Measurements from ENCODE around the gene B3GALT5. TPM values are rescaled to one million over a fixed set of nuclear protein-coding genes. Genes with fewer than 3 reads are reported as not detected.

Gene B3GALT5
- total and polyA plus RNA-seq, 2 of the 4 experiments (the other 2 are of a cell fraction) = 0.05 to 0.18 TPM

- Histone ChIP-seq H2AK9ac (replicated peaks; ENCODE audit: low read depth, low read length, poor library complexity) (no peak overlapping the region), H3K27me3 (ENCODE audit: control insufficient read depth, insufficient read depth, low read length) (peaks cover 38% of the 10 kb centered on the region), H2AFZ (replicated peaks; ENCODE audit: low read length, poor library complexity) (no peak overlapping the region), H3K79me1 (ENCODE audit: low read depth in 1 of 2, low read length in 2 of 2) (no peaks in the 10 kb centered on the region), H3K9me3 (ENCODE audit: control insufficient read depth, insufficient read depth, low read length) (no peaks in the 10 kb centered on the region), H3K18ac (ENCODE audit: low read depth, low read length) (no peak overlapping the region), H2BK15ac (ENCODE audit: low read depth, low read length) (no peak overlapping the region), H3K56ac (ENCODE audit: extremely low read depth, insufficient read depth, low read length) (no peak overlapping the region), H3K4me1 (ENCODE audit: control insufficient read depth, insufficient read depth, low read length) (no peaks in the 10 kb centered on the region), H3K9ac (ENCODE audit: low read depth, low read length) (no peak overlapping the region), H4K8ac (ENCODE audit: low read depth in 2 of 2, low read length in 2 of 2) (no peak overlapping the region), H3K27ac (ENCODE audit: insufficient read depth, low read length) (no peak overlapping the region), H3K9me1 (ENCODE audit: insufficient read depth, low read length) (no peaks in the 10 kb centered on the region), H4K91ac (ENCODE audit: insufficient read depth, low read depth, low read length) (no peak overlapping the region), H3K14ac (replicated peaks; ENCODE audit: low read depth, low read length) (no peak overlapping the region), H3K36me3 (ENCODE audit: control insufficient read depth, insufficient read depth, low read length) (no peaks in the 10 kb centered on the region), H3K4me2 (ENCODE audit: low read depth, low read length) (no peak overlapping the region), H3K23ac (ENCODE audit: low read depth, low read length) (no peak overlapping the region), H2BK20ac (ENCODE audit: low read depth, low read length) (no peak overlapping the region), H3K4me3 (ENCODE audit: insufficient read depth, low read depth, low read length) (no peak overlapping the region), H4K20me1 (ENCODE audit: insufficient read depth, low read length) (no peaks in the 10 kb centered on the region), H4K5ac (ENCODE audit: low read depth, low read length) (no peak overlapping the region), H2AK5ac (ENCODE audit: low read depth, low read length) (no peak overlapping the region), H2BK120ac (ENCODE audit: low read depth, low read length) (no peak overlapping the region), H3K4ac (ENCODE audit: low read depth, low read length) (no peak overlapping the region), H2BK5ac (ENCODE audit: low read depth, low read length, poor library complexity, severe bottlenecking) (no peak overlapping the region)
- no peak for DNase-seq
- intact Hi-C loops (cut with micrococcal nuclease) = loop anchor here (10.0 kb wide), 1 partner anchor 546 kb away; no protein-coding TSS in a partner anchor
- in situ Hi-C loops (cut with MboI; ENCODE audit: low sequenced_read_pairs) = no loop called here
- no TSS peak for BruUV-seq (replicated peaks)
- POLR2A ChIA-PET (ENCODE audit: unreplicated experiment) = interaction anchor here (0.6 kb wide), 1 partner anchor 801 kb away, joined by 4 read pairs; no protein-coding TSS in a partner anchor
- CTCF ChIA-PET = no interaction called here
- dilution Hi-C loops (cut with HindIII; ENCODE audit: low sequenced_read_pairs, unreplicated experiment) = no loop called here
- ATAC-seq (ENCODE audit: low read depth) = no peak
- WGBS, 2 experiments (ENCODE audit: extremely low coverage in 2 of 2, insufficient read length in 1 of 2) = 100% methylated on average over 1 of the region's 3 CpGs; no CpG with 5 or more reads in 1 of the 2 experiments
- TF ChIP-seq MXI1 (IDR thresholded peaks at IDR 0.05; ENCODE audit: borderline replicate concordance, low read depth, low read length) (no peak), USF2 (IDR thresholded peaks at IDR 0.05; ENCODE audit: low read depth, low read length) (no peak)
These were observed 2.0 kb upstream of the B3GALT5 start for GRCh38 chr21:39610703-39611102.
